Thyroid gland (tissue), 4 donors: ENCODE measurements around the gene CLEC17A. TPM values are rescaled to one million over a fixed set of nuclear protein-coding genes. Genes with fewer than 3 reads are reported as not detected.

Experiments
- DNase-seq, 2 donors: peaks; one replicate each; pipeline ENCODE4 v3.0.0-alpha.2; 2019
- H3K27ac ChIP-seq, 3 donors: fragments of 200-600 bp; sonication (generic); 1 replicate in 2 of 3; 2 replicates in 1 of 3; pipeline ENCODE4 v1.5.1; 2016 to 2019; ENCODE audit warnings: mild to moderate bottlenecking in 1 of 3, moderate library complexity in 1 of 3
- H3K27me3 ChIP-seq: fragments of 200-600 bp; sonication (generic); one replicate; pipeline ENCODE4 v1.5.1; 2019
- H3K36me3 ChIP-seq, 2 donors: fragments of 200-600 bp; sonication (generic); one replicate each; pipeline ENCODE4 v1.5.1; 2016 to 2019
- H3K4me1 ChIP-seq, 2 donors: fragments of 200-600 bp; sonication (generic); one replicate each; pipeline ENCODE4 v1.5.1; 2017 to 2019
- H3K4me3 ChIP-seq, 3 donors: fragments of 200-600 bp; sonication (generic); replicated peaks in 1 of 3; 1 replicate in 2 of 3; 2 replicates in 1 of 3; pipeline ENCODE4 v1.5.1; 2016; ENCODE audit warnings: mild to moderate bottlenecking in 1 of 3
- H3K9me3 ChIP-seq: fragments of 200-600 bp; sonication (generic); one replicate; pipeline ENCODE4 v1.5.1; 2017
- POLR2A ChIP-seq, 2 donors: fragments of 450-650 bp; IDR thresholded peaks; one replicate each; pipeline ENCODE4 v1.6.1; 2017; ENCODE audit warnings: antibody characterized with exemption in 2 of 2, mild to moderate bottlenecking in 2 of 2, moderate library complexity in 1 of 2
- whole genome bisulfite sequencing, 2 donors: methylation state at CpG; one replicate each; pipeline ENCODE4 v1.1.5; 2017; 5-methylcytosine and 5-hydroxymethylcytosine counted together
- intact Hi-C: fragments of 100-400 bp; cut with DNase I; formaldehyde crosslinking; loops from one replicate; pipeline ENCODE4 v1.15.1; 2023
- total RNA-seq, 4 donors: library from RNA; depleted of rRNA; stranded (reverse); fragments of >200 nt; gene quantifications; one replicate each; pipeline ENCODE4 v1.2.3, GENCODE V29; 2016
- TF ChIP-seq, protein P1 (sequence below), 6 experiments: fragments of 200-600 bp in 3 of 6; fragments of 450-650 bp in 3 of 6; sonication (generic) in 3 of 6; IDR thresholded peaks; one replicate each; pipeline ENCODE4 v1.5.1; 2016 to 2019; ENCODE audit warnings: antibody characterized with exemption in 6 of 6, mild to moderate bottlenecking in 2 of 6, inconsistent platforms in 1 of 6, moderate library complexity in 1 of 6

CLEC17A gene
- total RNA-seq, 4 donors from 2014 or later = not detected

DNA sequence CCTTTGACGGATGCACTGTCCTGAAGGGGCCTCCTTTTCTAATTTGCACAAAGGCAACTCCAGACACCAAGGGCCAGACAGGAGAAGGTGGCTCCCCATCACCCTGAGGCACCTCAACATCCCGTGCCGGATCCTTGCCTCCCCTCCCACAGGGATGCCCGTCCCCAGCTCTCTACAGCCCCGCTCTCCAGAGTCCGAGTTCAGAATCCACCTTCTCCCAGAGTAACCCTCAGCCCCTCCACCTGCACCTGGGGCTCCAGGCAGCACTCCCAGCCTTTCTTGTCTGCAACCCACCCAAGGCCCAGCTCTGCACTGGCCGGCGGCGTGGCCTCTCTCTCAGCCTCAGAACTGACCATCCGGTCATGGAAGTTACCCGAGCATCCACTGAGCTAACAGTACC lies 15.8 kb upstream of the CLEC17A start:
- WGBS, 2 donors = 75 to 94% methylated on average over 11 of the region's 11 CpGs
- H3K9me3 ChIP-seq = no peaks in the 10 kb centered on the region
- peaks cover 16 to 20% of the 10 kb centered on the region in 2 donors for H3K4me1 ChIP-seq
- H3K27ac ChIP-seq = no peak overlapping the region
- no peak overlapping the region for H3K4me3 ChIP-seq
- no peaks in the 10 kb centered on the region for H3K27me3 ChIP-seq
- DNase-seq = no peak
- intact Hi-C loops = no loop called here
- H3K36me3 ChIP-seq = peaks cover 8 to 13% of the 10 kb centered on the region in 2 donors
- TF ChIP-seq, protein P1, sequence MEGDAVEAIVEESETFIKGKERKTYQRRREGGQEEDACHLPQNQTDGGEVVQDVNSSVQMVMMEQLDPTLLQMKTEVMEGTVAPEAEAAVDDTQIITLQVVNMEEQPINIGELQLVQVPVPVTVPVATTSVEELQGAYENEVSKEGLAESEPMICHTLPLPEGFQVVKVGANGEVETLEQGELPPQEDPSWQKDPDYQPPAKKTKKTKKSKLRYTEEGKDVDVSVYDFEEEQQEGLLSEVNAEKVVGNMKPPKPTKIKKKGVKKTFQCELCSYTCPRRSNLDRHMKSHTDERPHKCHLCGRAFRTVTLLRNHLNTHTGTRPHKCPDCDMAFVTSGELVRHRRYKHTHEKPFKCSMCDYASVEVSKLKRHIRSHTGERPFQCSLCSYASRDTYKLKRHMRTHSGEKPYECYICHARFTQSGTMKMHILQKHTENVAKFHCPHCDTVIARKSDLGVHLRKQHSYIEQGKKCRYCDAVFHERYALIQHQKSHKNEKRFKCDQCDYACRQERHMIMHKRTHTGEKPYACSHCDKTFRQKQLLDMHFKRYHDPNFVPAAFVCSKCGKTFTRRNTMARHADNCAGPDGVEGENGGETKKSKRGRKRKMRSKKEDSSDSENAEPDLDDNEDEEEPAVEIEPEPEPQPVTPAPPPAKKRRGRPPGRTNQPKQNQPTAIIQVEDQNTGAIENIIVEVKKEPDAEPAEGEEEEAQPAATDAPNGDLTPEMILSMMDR (IDR thresholded peaks at IDR 0.05) = no peak

DNA sequence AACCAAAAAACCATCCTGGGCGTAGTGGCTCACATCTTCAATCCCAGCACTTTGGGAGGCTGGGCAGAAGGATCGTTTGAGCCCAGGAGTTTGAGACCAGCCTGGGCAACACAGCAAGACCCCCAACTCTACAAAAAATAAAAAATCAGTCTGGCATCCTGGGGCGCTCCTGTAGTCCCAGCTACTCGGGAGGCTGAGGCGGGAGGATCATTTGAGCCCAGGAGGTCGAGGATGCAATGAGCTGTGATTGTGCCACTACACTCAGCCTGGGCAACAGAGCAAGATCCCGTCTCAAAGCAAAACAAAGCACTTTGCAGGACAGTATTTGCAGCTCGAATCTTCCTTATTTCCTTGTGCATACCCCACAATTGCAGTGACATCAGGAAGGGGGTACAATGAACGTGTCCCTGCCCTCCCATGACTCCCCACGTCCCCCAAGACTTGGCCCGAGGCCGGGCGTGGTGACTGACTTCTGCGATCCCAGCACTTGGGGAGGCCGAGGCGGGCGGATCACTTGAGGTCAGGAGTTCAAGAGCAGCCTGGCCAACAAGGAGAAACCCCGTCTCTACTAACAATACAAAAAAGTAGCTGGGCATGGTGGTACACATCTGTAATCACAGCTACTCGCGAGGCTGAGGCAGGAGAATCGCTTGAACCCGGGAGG lies 11.9 kb upstream of the CLEC17A start:
- H3K4me1 ChIP-seq = peaks cover 16 to 19% of the 10 kb centered on the region in 2 donors
- H3K9me3 ChIP-seq = no peaks in the 10 kb centered on the region
- H3K27ac ChIP-seq = peak overlapping the region in 1 of 3 donors; percentile 69
- H3K4me3 ChIP-seq = peak overlapping the region; percentile 78 to 93 (median 84)
- 41 to 49% methylated on average over 22 of the region's 22 CpGs for WGBS, 2 donors
- DNase-seq = no peak
- peaks cover 0 to 3% of the 10 kb centered on the region in 2 donors for H3K36me3 ChIP-seq
- intact Hi-C loops = loop anchor here (10.0 kb wide), 1 partner anchor 314 kb away; the partner anchor contains the start of gene OR7A17
- no peaks in the 10 kb centered on the region for H3K27me3 ChIP-seq
- TF ChIP-seq POLR2A (IDR thresholded peaks at IDR 0.05) = no peak
- TF ChIP-seq, protein P1 (IDR thresholded peaks at IDR 0.05) = no peak

DNA sequence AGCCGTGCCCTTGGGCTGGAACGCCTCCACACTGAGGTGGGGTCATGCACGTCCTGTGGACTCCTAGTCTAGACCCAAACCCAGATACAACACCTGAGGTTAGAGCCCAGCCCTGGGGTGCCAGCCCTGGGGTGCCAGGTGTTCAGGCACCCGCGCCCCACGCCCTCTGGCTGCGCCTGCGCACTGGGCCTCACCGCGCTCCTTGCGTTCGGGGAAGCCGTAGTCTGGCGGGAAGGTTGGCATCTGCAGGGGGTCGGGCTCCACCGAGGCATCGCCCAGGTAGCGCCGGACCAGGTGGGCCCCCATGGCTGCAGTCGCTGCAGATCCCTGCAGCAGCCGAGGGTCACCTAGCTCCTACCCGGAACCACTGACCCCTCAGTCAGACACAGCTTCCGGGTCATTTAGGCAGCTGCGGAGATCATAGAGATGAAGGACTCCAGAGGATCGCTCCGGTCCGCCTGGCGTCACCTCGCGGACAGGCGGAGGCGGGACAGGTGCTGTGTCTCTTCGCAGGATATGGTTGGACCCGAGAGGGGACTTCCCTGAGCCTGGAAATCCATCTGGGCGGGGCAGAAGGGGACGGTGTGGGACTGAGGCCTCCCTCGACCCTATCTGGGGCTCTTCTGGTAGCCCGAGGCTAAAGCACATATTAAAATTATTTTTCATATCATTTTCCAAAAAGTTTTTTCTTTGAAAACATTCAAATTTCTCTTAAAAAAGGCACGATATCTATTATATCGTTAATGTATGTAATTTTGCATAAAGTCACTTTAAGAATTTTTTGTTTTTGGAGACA lies 11.0 kb upstream of the CLEC17A start, which contains the start of gene NDUFB7:
NDUFB7 (minus strand) TSS at position 372 of the 796 bp plus-strand sequence; CDS start at position 306, 66 bp downstream.
- intact Hi-C loops = loop anchor here (10.0 kb wide), 1 partner anchor 313 kb away; the partner anchor contains the start of gene OR7A17

DNA sequence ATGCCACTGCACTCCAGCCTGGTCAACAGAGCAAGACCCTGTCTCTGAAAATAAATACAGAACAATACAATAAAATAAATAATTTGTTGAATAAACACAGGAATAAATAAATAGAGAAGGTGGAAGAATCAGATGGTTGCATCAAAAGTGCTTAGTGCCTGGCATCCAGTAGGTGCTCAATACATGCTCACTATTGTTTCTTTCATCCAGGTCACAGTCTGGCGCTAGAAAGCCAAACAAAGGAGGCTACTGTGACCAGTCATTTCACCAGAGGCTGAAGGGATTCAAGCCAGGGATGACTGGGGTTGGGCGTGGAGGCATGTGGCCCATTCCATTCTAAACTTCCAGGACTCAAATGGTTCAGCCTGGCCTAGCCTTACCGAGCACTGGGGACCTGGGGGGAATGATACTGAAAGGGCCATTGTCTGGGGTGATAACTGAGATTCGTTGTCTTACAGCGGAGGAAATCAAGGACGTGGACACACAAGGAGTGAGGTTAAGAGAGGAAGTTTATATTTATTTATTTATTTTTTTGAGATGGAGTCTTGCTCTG lies 7.4 kb upstream of the CLEC17A start:
- Histone ChIP-seq H3K4me3 (no peak overlapping the region), H3K36me3 (no peaks in the 10 kb centered on the region), H3K9me3 (no peaks in the 10 kb centered on the region), H3K27ac (no peak overlapping the region), H3K4me1 (peaks cover 8 to 10% of the 10 kb centered on the region in 2 donors), H3K27me3 (no peaks in the 10 kb centered on the region)
- 80 to 89% methylated on average over 6 of the region's 6 CpGs for WGBS, 2 donors
- DNase-seq = no peak
- TF ChIP-seq, protein P1 (IDR thresholded peaks at IDR 0.05) = no peak
- no peak for TF ChIP-seq POLR2A (IDR thresholded peaks at IDR 0.05)
- intact Hi-C loops = loop anchor here (10.0 kb wide), 1 partner anchor 309 kb away; the partner anchor contains the start of gene OR7A17

More for the DNA sequence above, 11.0 kb upstream of the CLEC17A start, which contains the start of gene NDUFB7:
- 5 to 8% methylated on average over 13 to 19 of the region's 40 CpGs for WGBS, 2 donors
- no peaks in the 10 kb centered on the region for H3K27me3 ChIP-seq
- peak; percentile 91 to 92 for DNase-seq
- H3K36me3 ChIP-seq = no peaks in the 10 kb centered on the region
- peaks cover 16 to 19% of the 10 kb centered on the region in 2 donors for H3K4me1 ChIP-seq
- no peaks in the 10 kb centered on the region for H3K9me3 ChIP-seq
- peak in 1 of 2 donors; percentile 57 for TF ChIP-seq POLR2A (IDR thresholded peaks at IDR 0.05)
- TF ChIP-seq, protein P1 (IDR thresholded peaks at IDR 0.05) = peak; percentile 33 to 92 (median 64)
- peak within 1 kb of the TSS; percentile 78 to 93 (median 84) for H3K4me3 ChIP-seq
- H3K27ac ChIP-seq = peak within 1 kb of the TSS; percentile 60 to 69 (median 63)
